ENCODE measurements around the gene EEFSEC.

DNA sequence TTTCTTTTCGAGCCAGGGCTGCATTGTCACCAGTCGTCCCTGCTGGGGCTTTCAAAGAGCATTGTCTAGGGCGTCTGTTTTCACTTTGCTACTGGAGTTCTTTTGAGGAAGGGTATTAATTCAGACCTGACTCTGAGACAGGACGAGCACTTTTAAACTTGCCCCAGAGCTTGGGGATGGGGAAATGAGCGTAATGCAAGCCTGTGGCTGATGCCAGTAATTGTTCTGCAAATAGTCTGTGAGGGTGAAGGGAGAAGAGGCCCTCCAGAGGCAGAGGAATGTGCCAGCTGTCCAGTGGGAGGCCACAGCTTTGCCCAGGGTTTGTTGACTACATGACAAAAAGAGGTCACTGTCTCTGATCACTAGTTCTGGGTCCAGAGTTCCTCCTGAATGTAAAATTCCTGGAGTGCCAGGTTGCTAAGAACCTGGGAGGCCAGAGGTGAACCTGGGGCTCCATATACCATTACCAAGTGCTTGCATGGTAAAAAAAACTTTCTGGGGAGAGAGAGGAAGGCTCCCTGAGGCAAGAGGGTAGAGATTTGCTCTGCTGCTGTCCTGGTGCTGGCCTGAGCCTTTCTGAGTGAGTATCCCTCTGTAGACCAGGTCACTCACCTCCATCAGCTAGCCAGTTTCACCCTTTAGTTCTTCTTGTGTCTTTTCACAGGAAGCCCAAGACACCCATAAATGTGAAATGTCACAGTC is 14.8 kb downstream of the EEFSEC start:
- TF ChIP-seq, protein P1, sequence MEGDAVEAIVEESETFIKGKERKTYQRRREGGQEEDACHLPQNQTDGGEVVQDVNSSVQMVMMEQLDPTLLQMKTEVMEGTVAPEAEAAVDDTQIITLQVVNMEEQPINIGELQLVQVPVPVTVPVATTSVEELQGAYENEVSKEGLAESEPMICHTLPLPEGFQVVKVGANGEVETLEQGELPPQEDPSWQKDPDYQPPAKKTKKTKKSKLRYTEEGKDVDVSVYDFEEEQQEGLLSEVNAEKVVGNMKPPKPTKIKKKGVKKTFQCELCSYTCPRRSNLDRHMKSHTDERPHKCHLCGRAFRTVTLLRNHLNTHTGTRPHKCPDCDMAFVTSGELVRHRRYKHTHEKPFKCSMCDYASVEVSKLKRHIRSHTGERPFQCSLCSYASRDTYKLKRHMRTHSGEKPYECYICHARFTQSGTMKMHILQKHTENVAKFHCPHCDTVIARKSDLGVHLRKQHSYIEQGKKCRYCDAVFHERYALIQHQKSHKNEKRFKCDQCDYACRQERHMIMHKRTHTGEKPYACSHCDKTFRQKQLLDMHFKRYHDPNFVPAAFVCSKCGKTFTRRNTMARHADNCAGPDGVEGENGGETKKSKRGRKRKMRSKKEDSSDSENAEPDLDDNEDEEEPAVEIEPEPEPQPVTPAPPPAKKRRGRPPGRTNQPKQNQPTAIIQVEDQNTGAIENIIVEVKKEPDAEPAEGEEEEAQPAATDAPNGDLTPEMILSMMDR (IDR thresholded peaks at IDR 0.05) = no peak
- TF ChIP-seq POLR2A (IDR thresholded peaks at IDR 0.05) = no peak

Data from adrenal gland (tissue), 5 donors.